ENCODE data around the gene RHOBTB1. TPM values are rescaled to one million over a fixed set of nuclear protein-coding genes. Genes with fewer than 3 reads are reported as not detected.
A peak's percentile ranks its signal among the peaks of the same experiment; 100 is the strongest.

The RHOBTB1 gene
- total RNA-seq, 1 donor from 2014 or later = 26.4 TPM

GRCh38 chr10:60985951-60986350 is 42.0 kb upstream of the RHOBTB1 start:
- Mint-ChIP-seq H3K9me3 (peaks cover 6% of the 10 kb centered on the region), H3K4me1 (ENCODE audit: unreplicated experiment) (peaks cover 5% of the 10 kb centered on the region), H3K4me3 (no peak overlapping the region), H3K36me3 (peaks cover 8% of the 10 kb centered on the region), H3K27me3 (no peaks in the 10 kb centered on the region), H3K27ac (no peak overlapping the region)
- no peak for TF ChIP-seq CTCF (conservative IDR thresholded peaks at IDR 0.05)
- DNase-seq (ENCODE audit: extremely low spot score, unreplicated experiment) = no peak

DNA sequence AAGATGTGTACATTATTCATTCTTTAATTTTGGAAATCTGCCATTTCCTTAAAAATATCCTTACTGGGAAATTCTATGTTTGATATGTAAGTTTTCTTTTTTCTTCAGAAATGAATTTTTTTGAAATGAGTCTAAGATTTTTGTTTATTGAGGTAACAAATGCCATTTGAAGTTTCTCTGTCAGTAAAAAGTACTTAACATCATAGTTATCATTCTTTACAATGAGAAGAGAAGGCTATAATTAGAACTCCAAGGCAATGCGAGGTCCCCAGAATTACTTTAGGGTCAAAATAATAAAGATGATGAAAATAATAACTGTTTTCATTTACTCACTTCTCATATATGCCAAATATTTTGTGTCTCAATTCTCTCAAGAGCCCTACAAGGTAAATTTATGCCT is 37.0 kb upstream of the RHOBTB1 start:
- H3K9me3 Mint-ChIP-seq = peaks cover 7% of the 10 kb centered on the region

GRCh38 chr10:60979667-60980104 is 35.7 kb upstream of the RHOBTB1 start:
- peaks cover 18% of the 10 kb centered on the region for H3K4me1 Mint-ChIP-seq (ENCODE audit: unreplicated experiment)
- no peak overlapping the region for H3K27ac Mint-ChIP-seq
- no peak for DNase-seq (ENCODE audit: extremely low spot score, unreplicated experiment)
- H3K9me3 Mint-ChIP-seq = peaks cover 7% of the 10 kb centered on the region
- no peaks in the 10 kb centered on the region for H3K36me3 Mint-ChIP-seq
- H3K27me3 Mint-ChIP-seq = no peaks in the 10 kb centered on the region
- TF ChIP-seq CTCF (conservative IDR thresholded peaks at IDR 0.05) = no peak
- H3K4me3 Mint-ChIP-seq = no peak overlapping the region

More for the DNA sequence above, 37.0 kb upstream of the RHOBTB1 start:
- H3K36me3 Mint-ChIP-seq = no peaks in the 10 kb centered on the region
- no peak for DNase-seq (ENCODE audit: extremely low spot score, unreplicated experiment)
- H3K27me3 Mint-ChIP-seq = no peaks in the 10 kb centered on the region
- peaks cover 17% of the 10 kb centered on the region for H3K4me1 Mint-ChIP-seq (ENCODE audit: unreplicated experiment)
- no peak for TF ChIP-seq CTCF (conservative IDR thresholded peaks at IDR 0.05)
- no peak overlapping the region for H3K27ac Mint-ChIP-seq
- no peak overlapping the region for H3K4me3 Mint-ChIP-seq

- Mint-ChIP-seq H3K4me1 (ENCODE audit: unreplicated experiment) (peaks cover 22% of the 10 kb centered on the region), H3K27me3 (no peaks in the 10 kb centered on the region), H3K36me3 (no peaks in the 10 kb centered on the region), H3K4me3 (peak overlapping the region; percentile 58), H3K9me3 (peaks cover 7% of the 10 kb centered on the region), H3K27ac (peak overlapping the region; percentile 77)
- DNase-seq (ENCODE audit: extremely low spot score, unreplicated experiment) = no peak
- TF ChIP-seq CTCF (conservative IDR thresholded peaks at IDR 0.05) = no peak
Observed at GRCh38 chr10:60978287-60979115, 34.5 kb upstream of the RHOBTB1 start.

- no peaks in the 10 kb centered on the region for H3K27me3 Mint-ChIP-seq
- H3K4me3 Mint-ChIP-seq = no peak overlapping the region
- H3K36me3 Mint-ChIP-seq = no peaks in the 10 kb centered on the region
- no peak for DNase-seq (ENCODE audit: extremely low spot score, unreplicated experiment)
- peaks cover 7% of the 10 kb centered on the region for H3K9me3 Mint-ChIP-seq
- H3K27ac Mint-ChIP-seq = no peak overlapping the region
- no peak for TF ChIP-seq CTCF (conservative IDR thresholded peaks at IDR 0.05)
- peaks cover 22% of the 10 kb centered on the region for H3K4me1 Mint-ChIP-seq (ENCODE audit: unreplicated experiment)
Observed at GRCh38 chr10:60977161-60978122, 33.5 kb upstream of the RHOBTB1 start.

Data from type B pancreatic cell (in vitro differentiated cells).